Esophagus mucosa (tissue), 1 donor: ENCODE results near the gene NECAB2. TPM values are rescaled to one million over a fixed set of nuclear protein-coding genes. Genes with fewer than 3 reads are reported as not detected.

Source experiments
- ATAC-seq: fragments of 200-7000 bp; cut with Tn5 transposase; one replicate; pipeline ENCODE4 v1.9.1; 2020
- total RNA-seq: library from RNA; stranded (reverse); gene quantifications from one replicate; pipeline ENCODE4 v1.2.4, GENCODE V29; 2023
- donor health status: DM: yes; HTN: yes; CAD: no.

NECAB2 gene
- total RNA-seq, 1 donor from 2014 or later: not detected

GRCh38 chr16:84045818-84046470, 77.9 kb downstream of the NECAB2 start:
- no peak for ATAC-seq

- ATAC-seq: no peak
These were observed 79.2 kb downstream of the NECAB2 start for GRCh38 chr16:84047206-84047605.

GRCh38 chr16:84047626-84048025, 79.6 kb downstream of the NECAB2 start:
- no peak for ATAC-seq

GRCh38 chr16:84048270-84048669, 80.2 kb downstream of the NECAB2 start:
- ATAC-seq: no peak

- ATAC-seq: no peak
These were observed 80.8 kb downstream of the NECAB2 start for GRCh38 chr16:84048871-84049270.

- no peak for ATAC-seq
These were observed 81.5 kb downstream of the NECAB2 start for GRCh38 chr16:84049403-84050060.

GRCh38 chr16:84050316-84050715, 82.3 kb downstream of the NECAB2 start:
- no peak for ATAC-seq

- no peak for ATAC-seq
These were observed 84.1 kb downstream of the NECAB2 start for GRCh38 chr16:84052071-84052622.

Other genes starting within 250 kb of the NECAB2 start
- gene HSBP1, start 160.3 kb upstream of the NECAB2 start, total RNA-seq: 182 TPM
- 2.1 TPM for gene MLYCD, start 69.1 kb upstream of the NECAB2 start, total RNA-seq
- gene OSGIN1, start 15.0 kb upstream of the NECAB2 start, total RNA-seq: 5.6 TPM
- gene SLC38A8, start 74.6 kb downstream of the NECAB2 start, total RNA-seq: not detected
- 37.3 TPM for gene MBTPS1, start 148.7 kb downstream of the NECAB2 start, total RNA-seq
- 8.6 TPM for gene HSDL1, start 176.9 kb downstream of the NECAB2 start, total RNA-seq
- gene DNAAF1, start 177.1 kb downstream of the NECAB2 start, total RNA-seq: 0.16 TPM
- 18.3 TPM for gene TAF1C, start 218.8 kb downstream of the NECAB2 start, total RNA-seq
- gene ADAD2, start 222.9 kb downstream of the NECAB2 start, total RNA-seq: 1.1 TPM